Measurements from ENCODE around the gene TBC1D8.

The TBC1D8 gene

DNA sequence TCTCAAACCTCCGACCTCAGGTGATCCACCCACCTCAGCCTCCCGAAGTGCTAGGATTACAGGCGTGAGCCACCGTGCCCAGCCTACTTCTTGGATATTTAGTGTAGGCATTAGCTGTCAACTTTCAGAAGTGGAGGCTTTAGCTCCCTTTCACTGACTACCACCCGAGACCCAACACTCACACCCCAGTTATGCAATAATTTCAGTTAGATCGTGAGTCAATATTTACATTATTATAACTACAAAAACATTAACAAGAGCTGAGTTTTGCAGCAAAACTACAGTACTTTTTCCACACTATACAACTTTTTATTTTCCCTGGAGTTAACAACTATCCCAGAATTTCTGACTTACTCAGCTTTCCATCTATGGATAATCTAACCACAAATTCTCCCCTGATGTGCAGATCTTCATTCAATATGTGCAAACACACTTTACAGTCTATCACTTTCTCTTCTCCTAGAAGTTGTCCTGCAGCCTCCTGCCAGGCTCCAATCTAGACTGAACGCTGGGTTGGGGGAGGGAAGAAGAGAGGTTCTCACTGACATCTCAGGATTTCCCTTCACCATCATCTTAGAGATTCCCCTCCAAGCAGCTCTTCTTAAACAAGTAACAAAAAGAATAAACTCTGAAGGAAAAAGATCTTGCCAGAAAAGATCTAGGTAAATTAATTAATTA is 10.1 kb downstream of the TBC1D8 start:
- TF ChIP-seq CTCF (IDR thresholded peaks at IDR 0.05; ENCODE audit: control extremely low read depth, extremely low read depth, low read depth, missing control alignments), result no peak
- POLR2A ChIA-PET, result no interaction called here
- CTCF ChIA-PET, result interaction anchor here (1.0 to 4.0 kb wide), 5 partner anchors 9 to 128 kb away, joined by 3 to 26 read pairs (median 4); partner anchors contain the start of gene TBC1D8
- no peak for DNase-seq (ENCODE audit: extremely low spot score)

DNA sequence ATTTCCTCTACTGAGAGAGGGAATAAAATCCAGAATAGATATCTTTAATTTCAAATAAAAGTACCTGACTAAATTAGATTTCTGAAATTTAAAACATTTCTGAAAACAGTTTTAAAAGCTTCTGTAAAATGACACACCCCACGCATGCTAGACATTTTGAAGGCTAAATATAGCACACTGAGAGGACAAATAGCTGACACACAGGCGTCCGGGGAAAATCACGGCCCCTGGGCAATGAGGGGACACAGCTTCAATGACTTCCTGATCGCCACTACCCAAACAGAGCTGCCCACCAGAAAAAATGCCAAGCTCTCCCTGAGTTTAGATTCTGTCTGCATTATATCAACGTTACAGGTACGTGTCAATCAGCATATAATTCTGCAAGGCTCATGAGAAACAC is 10.9 kb downstream of the TBC1D8 start:
- TF ChIP-seq CTCF (IDR thresholded peaks at IDR 0.05; ENCODE audit: control extremely low read depth, extremely low read depth, low read depth, missing control alignments), result no peak
- ChIA-PET CTCF (interaction anchor here (1.0 to 4.0 kb wide), 6 partner anchors 8 to 127 kb away, joined by 3 to 26 read pairs (median 4); partner anchors contain the start of gene TBC1D8), POLR2A (no interaction called here)
- no peak for DNase-seq (ENCODE audit: extremely low spot score)

DNA sequence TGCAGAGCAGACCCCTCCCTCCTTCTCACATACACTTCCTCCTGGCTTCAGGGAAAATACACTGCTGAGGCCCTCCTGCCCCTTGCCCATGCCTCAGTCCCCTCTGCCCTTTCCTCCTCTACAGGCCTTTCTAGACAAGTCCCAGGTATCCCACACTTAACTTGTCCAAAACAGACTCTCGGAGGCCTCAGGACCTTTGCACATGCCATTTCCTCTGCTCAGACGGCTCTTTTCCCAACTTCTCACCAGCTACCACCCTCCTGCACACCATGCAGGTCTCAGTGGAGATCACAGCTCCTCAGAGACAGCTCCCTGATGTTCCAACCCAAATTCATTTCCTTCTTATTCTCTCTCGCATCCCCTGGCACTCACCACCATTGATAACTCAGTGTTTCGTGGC is 11.7 kb downstream of the TBC1D8 start:
- CTCF ChIA-PET, result interaction anchor here (1.1 to 4.0 kb wide), 3 partner anchors 8 to 16 kb away, joined by 3 to 26 read pairs (median 5); partner anchors contain the start of gene TBC1D8
- no peak for TF ChIP-seq CTCF (IDR thresholded peaks at IDR 0.05; ENCODE audit: control extremely low read depth, extremely low read depth, low read depth, missing control alignments)
- POLR2A ChIA-PET, result no interaction called here
- no peak for DNase-seq (ENCODE audit: extremely low spot score)

GRCh38 chr2:101135412-101136296 is 15.5 kb downstream of the TBC1D8 start:
- DNase-seq (ENCODE audit: extremely low spot score), result no peak
- POLR2A ChIA-PET, result no interaction called here
- CTCF ChIA-PET, result interaction anchor here (0.7 to 1.0 kb wide), 2 partner anchors 11 to 17 kb away, joined by 3 read pairs; no protein-coding TSS in a partner anchor
- no peak for TF ChIP-seq CTCF (IDR thresholded peaks at IDR 0.05; ENCODE audit: control extremely low read depth, extremely low read depth, low read depth, missing control alignments)

- no peak for DNase-seq (ENCODE audit: extremely low spot score)
- no peak for TF ChIP-seq CTCF (IDR thresholded peaks at IDR 0.05; ENCODE audit: control extremely low read depth, extremely low read depth, low read depth, missing control alignments)
- POLR2A ChIA-PET, result no interaction called here
- CTCF ChIA-PET, result interaction anchor here (1.0 to 1.1 kb wide), 2 partner anchors 13 to 63 kb away, joined by 3 read pairs; no protein-coding TSS in a partner anchor
Measured at GRCh38 chr2:101133492-101134100, 17.6 kb downstream of the TBC1D8 start.

DNA sequence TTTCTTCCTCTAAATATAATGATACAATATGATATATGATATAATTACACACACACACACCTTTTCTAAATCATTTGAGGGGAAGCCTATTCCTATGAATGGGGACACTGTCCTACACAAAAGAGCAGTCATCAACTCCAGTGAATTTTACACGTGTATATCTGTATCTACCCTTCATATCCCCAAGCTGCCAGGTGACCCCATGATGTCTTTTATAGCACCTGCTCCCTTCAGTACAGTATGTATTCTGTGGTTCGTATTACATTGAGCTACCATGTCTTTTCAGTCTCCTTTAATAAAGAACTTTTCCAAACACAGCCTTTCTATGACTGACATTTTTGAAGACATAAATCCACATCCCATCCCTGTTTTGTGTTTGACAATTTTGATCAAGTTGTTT is 19.0 kb downstream of the TBC1D8 start:
- POLR2A ChIA-PET, result no interaction called here
- no peak for TF ChIP-seq CTCF (IDR thresholded peaks at IDR 0.05; ENCODE audit: control extremely low read depth, extremely low read depth, low read depth, missing control alignments)
- CTCF ChIA-PET, result interaction anchor here (1.1 to 1.6 kb wide), 3 partner anchors 9 to 79 kb away, joined by 3 to 4 read pairs (median 3); no protein-coding TSS in a partner anchor
- DNase-seq (ENCODE audit: extremely low spot score), result no peak

All from GM10248 (cell line).